Esophagus squamous epithelium (tissue), 5 donors: ENCODE measurements around the gene RNF115. TPM values are rescaled to one million over a fixed set of nuclear protein-coding genes. Genes with fewer than 3 reads are reported as not detected.

Experiments used
- DNase-seq: peaks from one replicate; lab custom pipeline; 2025; lab: John Stamatoyannopoulos, UW
- H3K27ac ChIP-seq, 4 donors: fragments of 200-600 bp; sonication (generic); one replicate each; pipeline ENCODE4 v1.5.1; 2016 to 2019; ENCODE audit warnings: mild to moderate bottlenecking in 1 of 4
- H3K27me3 ChIP-seq, 4 donors: fragments of 200-600 bp; sonication (generic); 1 replicate in 3 of 4; 2 replicates in 1 of 4; pipeline versions ENCODE4 v1.5.1 to v1.6.0; 2017 to 2021; ENCODE audit warnings: antibody characterized with exemption in 1 of 4
- H3K36me3 ChIP-seq, 3 donors: fragments of 200-600 bp; sonication (generic); one replicate each; pipeline ENCODE4 v1.5.1; 2016 to 2019
- H3K4me1 ChIP-seq, 3 donors: fragments of 200-600 bp; sonication (generic); one replicate each; pipeline ENCODE4 v1.5.1; 2017 to 2019
- H3K4me3 ChIP-seq, 4 donors: fragments of 200-600 bp; sonication (generic); 1 replicate in 3 of 4; 2 replicates in 1 of 4; pipeline ENCODE4 v1.5.1; 2016 to 2019; ENCODE audit warnings: mild to moderate bottlenecking in 2 of 4, moderate library complexity in 1 of 4
- H3K9me3 ChIP-seq, 3 donors: fragments of 200-600 bp; sonication (generic); one replicate each; pipeline ENCODE4 v1.5.1; 2016 to 2019
- POLR2A ChIP-seq, 4 donors: fragments of 450-650 bp; IDR thresholded peaks; one replicate each; pipeline ENCODE4 v1.6.1; 2017; ENCODE audit warnings: antibody characterized with exemption in 4 of 4, mild to moderate bottlenecking in 4 of 4, moderate library complexity in 3 of 4
- WGBS, 2 donors: methylation state at CpG; one replicate each; pipeline ENCODE4 v1.1.5; 2018; 5-methylcytosine and 5-hydroxymethylcytosine counted together
- intact Hi-C: fragments of 100-400 bp; cut with DNase I; formaldehyde crosslinking; loops from one replicate; pipeline ENCODE4 v1.15.0; 2022
- total RNA-seq, 4 donors: library from RNA; depleted of rRNA; stranded (reverse); fragments of >200 nt; gene quantifications; one replicate each; pipeline ENCODE4 v1.1.0, GENCODE V29; 2016
- TF ChIP-seq, protein P1 (sequence below), 6 experiments: fragments of 450-650 bp in 4 of 6; fragments of 200-600 bp in 2 of 6; sonication (generic) in 2 of 6; IDR thresholded peaks; one replicate each; pipeline ENCODE4 v1.5.1; 2016 to 2019; ENCODE audit warnings: antibody characterized with exemption in 6 of 6, mild to moderate bottlenecking in 4 of 6, moderate library complexity in 4 of 6
- donor health status: DM: yes; HTN: yes; CAD: no.

Gene RNF115
- total RNA-seq, 4 donors from 2014 or later = 4.3 to 17.5 (median 6.1) TPM

DNA sequence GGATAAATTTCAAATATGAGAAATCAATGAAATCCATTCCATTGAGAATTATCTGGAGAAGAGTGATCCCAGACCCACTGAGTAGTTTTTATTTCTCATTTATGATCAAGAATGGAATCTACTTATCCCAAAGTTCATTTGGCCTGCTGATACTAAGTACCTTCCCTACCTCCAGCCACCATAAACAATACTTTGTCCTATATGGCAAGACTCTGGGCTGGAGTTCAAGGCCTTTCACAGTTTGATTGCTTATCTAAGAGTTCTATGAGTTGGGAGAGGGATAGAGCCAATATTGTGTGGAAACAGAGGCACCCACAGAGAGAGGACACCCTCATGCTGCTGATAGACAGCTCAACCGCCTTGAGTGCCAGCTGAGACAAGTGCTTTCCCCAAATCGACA, 121.8 kb downstream of the RNF115 start:
- no peak for DNase-seq

DNA sequence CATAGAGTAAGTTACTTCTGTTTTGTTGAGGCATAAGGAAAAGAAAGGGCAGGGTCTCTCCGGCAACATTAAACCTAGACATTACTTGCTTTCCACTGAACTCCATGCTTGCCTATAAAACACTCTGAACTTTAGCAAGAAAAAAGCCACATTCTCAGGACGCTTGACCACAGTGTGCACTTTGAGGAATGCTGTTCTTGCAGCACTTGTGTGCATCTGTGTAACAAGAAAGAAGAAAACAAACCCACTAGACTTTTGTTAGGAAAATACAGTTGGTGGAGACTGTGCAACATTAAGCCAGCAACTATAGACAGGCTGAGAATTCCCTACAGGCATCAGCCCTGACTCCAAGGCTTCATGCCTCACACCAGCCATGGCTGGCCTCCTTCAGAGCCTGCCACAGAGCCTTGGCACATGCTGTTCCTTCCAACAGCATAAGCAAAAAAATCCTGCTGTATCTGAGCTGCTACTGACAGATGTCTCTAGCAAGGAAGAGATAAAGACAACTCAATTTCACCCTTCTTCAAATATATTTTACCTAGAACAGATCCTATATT, 122.5 kb downstream of the RNF115 start:
- Histone ChIP-seq H3K4me3 (no peak overlapping the region), H3K4me1 (peaks cover 0 to 4% (median 0%) of the 10 kb centered on the region in 3 donors), H3K27ac (no peak overlapping the region), H3K27me3 (no peaks in the 10 kb centered on the region), H3K36me3 (no peaks in the 10 kb centered on the region), H3K9me3 (no peaks in the 10 kb centered on the region)
- WGBS, 2 donors = 78 to 90% methylated on average over 2 of the region's 2 CpGs
- no peak for DNase-seq
- intact Hi-C loops = no loop called here
- TF ChIP-seq, protein P1, sequence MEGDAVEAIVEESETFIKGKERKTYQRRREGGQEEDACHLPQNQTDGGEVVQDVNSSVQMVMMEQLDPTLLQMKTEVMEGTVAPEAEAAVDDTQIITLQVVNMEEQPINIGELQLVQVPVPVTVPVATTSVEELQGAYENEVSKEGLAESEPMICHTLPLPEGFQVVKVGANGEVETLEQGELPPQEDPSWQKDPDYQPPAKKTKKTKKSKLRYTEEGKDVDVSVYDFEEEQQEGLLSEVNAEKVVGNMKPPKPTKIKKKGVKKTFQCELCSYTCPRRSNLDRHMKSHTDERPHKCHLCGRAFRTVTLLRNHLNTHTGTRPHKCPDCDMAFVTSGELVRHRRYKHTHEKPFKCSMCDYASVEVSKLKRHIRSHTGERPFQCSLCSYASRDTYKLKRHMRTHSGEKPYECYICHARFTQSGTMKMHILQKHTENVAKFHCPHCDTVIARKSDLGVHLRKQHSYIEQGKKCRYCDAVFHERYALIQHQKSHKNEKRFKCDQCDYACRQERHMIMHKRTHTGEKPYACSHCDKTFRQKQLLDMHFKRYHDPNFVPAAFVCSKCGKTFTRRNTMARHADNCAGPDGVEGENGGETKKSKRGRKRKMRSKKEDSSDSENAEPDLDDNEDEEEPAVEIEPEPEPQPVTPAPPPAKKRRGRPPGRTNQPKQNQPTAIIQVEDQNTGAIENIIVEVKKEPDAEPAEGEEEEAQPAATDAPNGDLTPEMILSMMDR (IDR thresholded peaks at IDR 0.05) = no peak
- TF ChIP-seq POLR2A (IDR thresholded peaks at IDR 0.05) = no peak

More for the DNA sequence above, 121.8 kb downstream of the RNF115 start:
- whole genome bisulfite sequencing, 2 donors = 78 to 88% methylated on average over 2 of the region's 2 CpGs
- H3K4me1 ChIP-seq = peaks cover 0 to 5% (median 0%) of the 10 kb centered on the region in 3 donors
- H3K9me3 ChIP-seq = no peaks in the 10 kb centered on the region
- TF ChIP-seq, protein P1 (IDR thresholded peaks at IDR 0.05) = no peak
- no peak for TF ChIP-seq POLR2A (IDR thresholded peaks at IDR 0.05)
- H3K27ac ChIP-seq = no peak overlapping the region
- intact Hi-C loops = no loop called here
- no peak overlapping the region for H3K4me3 ChIP-seq
- H3K36me3 ChIP-seq = no peaks in the 10 kb centered on the region
- no peaks in the 10 kb centered on the region for H3K27me3 ChIP-seq

DNA sequence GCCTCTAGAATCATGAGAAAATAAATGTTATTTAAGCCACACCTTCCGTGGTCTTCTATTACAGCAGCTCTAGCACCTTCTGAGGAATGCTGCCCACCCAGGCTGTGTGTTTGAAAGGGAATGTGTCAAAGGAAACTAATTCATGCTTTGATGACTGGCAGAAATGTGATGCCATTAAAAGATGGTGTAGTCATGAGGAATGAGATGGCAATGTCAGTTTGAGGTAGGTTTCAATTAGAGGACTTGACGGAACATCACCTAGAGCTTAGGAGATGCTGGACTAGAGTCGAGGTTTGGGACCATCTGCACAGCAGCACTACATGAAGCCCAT, 127.3 kb downstream of the RNF115 start:
- Histone ChIP-seq H3K9me3 (no peaks in the 10 kb centered on the region), H3K27ac (no peak overlapping the region), H3K27me3 (no peaks in the 10 kb centered on the region), H3K4me1 (no peaks in the 10 kb centered on the region), H3K36me3 (no peaks in the 10 kb centered on the region), H3K4me3 (no peak overlapping the region)
- WGBS, 2 donors = 91 to 95% methylated on average over 3 of the region's 3 CpGs
- TF ChIP-seq POLR2A (IDR thresholded peaks at IDR 0.05) = no peak
- TF ChIP-seq, protein P1 (IDR thresholded peaks at IDR 0.05) = no peak
- intact Hi-C loops = no loop called here
- DNase-seq = no peak

DNA sequence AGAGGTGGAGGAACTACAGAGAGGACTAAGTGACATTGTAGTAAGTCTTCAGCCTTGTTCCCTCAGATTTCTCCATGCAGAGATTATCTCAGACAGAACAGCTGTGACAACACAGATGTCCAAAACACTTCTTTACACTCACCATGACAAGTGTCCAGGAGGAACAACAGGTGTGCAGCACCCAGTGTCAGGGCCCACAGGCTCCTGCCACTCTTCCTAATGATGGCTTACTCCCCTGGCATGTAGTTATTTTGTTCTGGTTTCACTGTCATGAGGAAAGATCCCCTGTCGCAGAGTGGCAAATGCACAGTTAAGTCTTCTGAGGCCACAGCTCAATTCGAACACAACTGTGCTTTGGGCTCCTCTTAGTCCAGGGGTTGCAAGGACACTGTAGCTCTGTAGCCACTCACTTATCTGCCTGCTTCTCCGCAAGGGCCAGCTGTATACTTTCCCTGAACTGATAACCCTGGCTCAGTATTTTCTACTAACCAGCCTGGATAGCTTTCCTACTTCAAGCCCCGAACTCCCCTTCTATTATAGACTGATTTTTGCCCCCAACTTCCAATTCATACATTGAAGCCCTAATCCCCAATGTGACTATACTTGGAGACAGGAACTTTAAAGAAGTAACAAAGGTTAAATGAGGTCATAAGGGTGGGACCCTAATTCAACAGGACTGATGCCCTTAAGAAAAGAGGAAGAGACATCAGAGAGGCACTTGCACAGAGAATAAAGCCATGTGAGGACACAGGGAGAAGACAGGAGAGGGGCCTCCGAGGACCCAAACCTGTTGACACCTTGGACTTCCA, 127.9 kb downstream of the RNF115 start:
- H3K9me3 ChIP-seq = no peaks in the 10 kb centered on the region
- H3K4me3 ChIP-seq = no peak overlapping the region
- 83 to 87% methylated on average over 5 of the region's 5 CpGs for WGBS, 2 donors
- H3K27me3 ChIP-seq = no peaks in the 10 kb centered on the region
- H3K27ac ChIP-seq = no peak overlapping the region
- peaks cover 0 to 5% (median 2%) of the 10 kb centered on the region in 3 donors for H3K4me1 ChIP-seq
- H3K36me3 ChIP-seq = no peaks in the 10 kb centered on the region
- no peak for DNase-seq
- intact Hi-C loops = no loop called here
- TF ChIP-seq, protein P1 (IDR thresholded peaks at IDR 0.05) = no peak
- TF ChIP-seq POLR2A (IDR thresholded peaks at IDR 0.05) = no peak

DNA sequence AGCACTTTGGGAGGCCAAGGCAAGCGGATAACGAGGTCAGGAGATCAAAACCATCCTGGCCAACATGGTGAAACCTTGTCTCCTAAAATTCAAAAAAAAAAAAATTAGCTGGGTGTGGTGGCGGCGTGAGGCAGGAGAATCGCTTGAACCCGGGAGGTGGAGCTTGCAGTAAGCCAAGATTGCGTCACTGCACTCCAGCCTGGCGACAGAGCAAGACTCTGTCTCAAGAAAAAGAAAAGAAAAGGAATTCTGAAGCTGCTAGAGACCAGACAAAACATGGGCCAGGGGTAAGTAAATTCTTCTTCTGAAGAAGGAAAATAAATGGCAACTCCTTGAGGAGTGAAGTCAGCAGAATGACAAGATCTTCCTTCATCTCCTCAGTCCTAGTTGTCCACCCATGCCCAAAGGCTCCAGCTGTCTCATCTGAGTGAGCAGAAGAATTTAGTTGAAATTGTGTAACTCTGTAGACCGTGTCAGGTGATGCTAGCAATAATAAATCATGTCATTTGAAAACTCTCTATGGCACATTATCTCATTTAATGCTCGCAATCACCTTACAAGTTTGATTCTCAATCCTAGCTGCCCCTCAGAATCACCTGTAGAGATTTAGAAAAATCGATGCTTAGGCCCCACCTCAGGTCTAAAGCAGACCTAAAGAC, 131.0 kb downstream of the RNF115 start:
- intact Hi-C loops = no loop called here
- Histone ChIP-seq H3K4me3 (no peak overlapping the region), H3K27me3 (no peaks in the 10 kb centered on the region), H3K4me1 (peaks cover 0 to 20% (median 6%) of the 10 kb centered on the region in 3 donors), H3K9me3 (no peaks in the 10 kb centered on the region), H3K36me3 (no peaks in the 10 kb centered on the region), H3K27ac (no peak overlapping the region)
- no peak for TF ChIP-seq POLR2A (IDR thresholded peaks at IDR 0.05)
- TF ChIP-seq, protein P1 (IDR thresholded peaks at IDR 0.05) = no peak
- no peak for DNase-seq
- 82 to 83% methylated on average over 11 of the region's 11 CpGs for WGBS, 2 donors
